Middle frontal gyrus (tissue), 1 donor: ENCODE measurements around the gene ITGAE.
"Not testable (repeated sequence)": the region's sequence is repeated elsewhere in the genome, so short reads cannot be mapped to it uniquely, and the experiment has no call there.

ENCODE experiments used
- DNase-seq: peaks from one replicate; pipeline ENCODE4 v3.0.0-alpha.2; 2015; ENCODE audit warnings: low spot score; ENCODE audit errors: extremely low spot score

ITGAE gene

DNA sequence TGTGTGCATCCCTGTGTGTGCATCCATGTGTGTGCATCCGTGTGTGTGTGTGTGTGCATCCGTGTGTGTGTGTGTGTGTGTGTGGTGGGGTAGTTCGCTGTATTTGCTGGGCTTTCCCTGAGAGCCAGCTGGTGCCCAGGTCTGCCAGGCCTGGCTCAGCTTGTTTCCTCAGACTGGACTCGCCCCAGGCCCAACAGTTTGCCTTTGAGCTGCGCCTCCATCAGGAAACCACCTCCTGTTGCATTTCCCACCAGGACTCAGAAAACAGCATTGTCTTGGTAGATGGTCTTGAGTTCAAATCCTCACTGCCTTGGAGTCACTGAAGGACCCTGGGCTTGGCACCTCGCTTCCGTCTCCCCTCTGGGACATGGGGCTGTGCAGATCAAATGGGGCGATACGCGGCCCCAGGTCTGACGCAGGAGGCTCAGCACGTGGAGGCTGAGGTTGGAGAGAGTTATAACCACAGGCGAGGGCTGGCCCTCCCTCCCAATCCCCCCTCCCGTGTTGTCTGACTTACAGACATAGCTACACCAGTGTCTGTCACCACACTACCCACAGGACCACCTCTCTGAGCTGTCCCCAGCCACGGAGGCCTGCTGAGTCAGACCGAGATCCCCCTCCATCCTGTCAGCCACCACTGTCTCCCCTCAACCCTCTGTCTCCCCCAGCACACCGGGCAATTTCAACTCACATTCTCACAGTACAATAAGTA, 4.7 kb downstream of the ITGAE start:
- DNase-seq: no peak

DNA sequence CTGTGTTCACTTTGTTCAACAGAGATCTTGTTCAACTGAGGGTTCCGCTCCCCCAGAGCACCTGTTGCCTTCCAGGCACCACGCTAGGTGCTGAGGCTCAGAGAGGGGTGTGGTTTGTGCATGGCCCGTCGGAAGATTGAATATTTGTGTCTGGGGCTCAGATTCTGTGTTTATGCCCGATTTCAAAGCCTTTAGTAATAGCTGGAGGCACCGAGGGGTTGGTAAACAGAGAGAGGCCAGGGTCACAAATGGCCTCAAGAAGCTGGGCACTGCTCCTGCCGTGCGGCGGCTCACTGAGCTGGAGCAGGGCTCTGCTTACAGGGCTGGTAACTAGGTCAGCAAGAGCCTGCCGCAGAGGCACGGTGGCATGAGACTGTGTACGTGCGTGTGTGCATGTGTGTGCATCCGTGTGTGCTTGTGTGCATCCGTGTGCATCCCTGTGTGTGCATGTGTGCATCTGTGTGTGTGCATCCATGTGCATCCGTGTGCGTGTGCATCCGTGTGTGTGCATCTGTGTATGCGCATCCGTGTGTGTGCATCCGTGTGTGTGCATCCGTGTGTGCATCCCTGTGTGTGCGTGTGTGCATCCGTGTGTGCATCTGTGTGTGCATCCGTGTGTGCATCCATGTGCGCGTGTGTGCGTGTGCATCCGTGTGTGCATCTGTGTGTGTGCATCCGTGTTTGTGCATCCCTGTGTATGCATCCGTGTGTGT, 5.4 kb downstream of the ITGAE start:
- no peak for DNase-seq

DNA sequence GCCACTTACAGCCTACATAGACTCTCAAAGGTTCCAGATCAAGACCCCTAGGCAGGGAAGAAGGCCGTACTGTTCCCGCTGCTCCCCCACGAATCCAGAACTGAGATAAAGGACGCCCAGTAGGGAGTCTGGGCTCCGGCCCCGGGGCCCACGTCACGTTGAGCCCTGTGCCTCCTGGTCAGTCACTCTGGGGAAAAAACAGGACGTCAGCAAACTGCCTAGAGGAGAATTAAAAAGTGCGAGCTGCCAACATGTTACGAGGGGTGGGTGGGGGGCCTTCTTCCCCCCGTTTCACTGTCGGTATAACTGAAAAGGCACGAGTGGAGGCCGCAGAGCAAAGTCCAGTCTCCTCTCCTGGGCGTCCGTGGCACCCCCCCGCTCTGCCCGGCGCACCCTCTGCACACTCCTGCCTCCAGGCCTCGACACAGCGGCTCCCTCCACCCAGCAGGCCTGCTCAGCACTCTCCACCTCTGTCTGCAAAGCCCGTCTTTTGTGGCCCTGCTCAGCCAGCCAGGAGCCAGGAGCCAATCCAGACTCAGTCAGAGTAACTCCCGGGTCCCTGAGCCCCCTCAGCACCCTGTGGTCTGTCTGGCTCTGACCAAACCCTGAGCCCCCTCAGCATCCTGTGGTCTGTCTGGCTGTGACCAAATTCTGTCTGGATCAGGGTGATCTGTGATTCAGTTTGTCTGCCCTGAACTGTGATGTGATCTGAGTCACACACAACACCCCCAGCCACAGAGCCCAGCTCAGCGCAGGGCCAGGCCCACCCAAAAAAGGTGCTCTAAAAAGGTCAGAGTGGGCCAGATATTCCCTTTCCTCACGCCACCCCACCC, 6.2 kb downstream of the ITGAE start:
- no peak for DNase-seq

DNA sequence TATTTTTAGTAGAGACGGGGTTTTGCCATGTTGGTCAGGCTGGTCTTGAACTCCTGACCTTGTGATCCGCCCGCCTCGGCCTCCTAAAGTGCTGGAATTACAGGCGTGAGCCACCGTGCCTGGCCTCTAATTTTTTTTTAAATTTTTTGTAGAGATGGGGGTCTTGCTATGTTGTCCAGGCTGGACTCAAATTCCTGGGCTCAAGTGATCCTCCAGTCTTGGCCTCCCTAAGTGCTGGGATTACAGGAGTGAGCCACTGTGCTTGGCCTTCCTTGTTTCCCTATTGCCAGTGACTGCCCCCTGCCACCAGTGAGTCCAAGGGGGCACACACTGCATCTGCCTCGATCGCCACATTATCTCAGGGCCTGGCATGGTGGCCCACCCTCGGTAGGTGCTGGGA, 6.8 kb downstream of the ITGAE start:
- DNase-seq: not testable (repeated sequence)

DNA sequence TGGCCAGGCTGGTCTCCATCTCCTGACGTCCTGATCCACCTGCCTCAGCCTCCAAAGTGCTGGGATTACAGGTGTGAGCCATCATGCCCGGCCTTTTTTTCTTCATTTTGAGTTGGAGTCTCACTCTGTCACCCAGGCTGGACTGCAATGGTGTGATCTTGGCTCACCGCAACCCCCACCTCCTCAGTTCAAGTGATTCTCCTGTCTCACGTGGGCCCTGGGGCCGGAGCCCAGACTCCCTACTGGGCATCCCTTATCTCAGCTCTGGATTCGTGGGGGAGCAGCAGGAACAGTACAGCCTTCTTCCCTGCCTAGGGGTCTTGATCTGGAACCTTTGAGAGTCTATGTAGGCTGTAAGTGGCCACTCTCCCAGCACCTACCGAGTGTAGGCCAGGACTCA, 7.7 kb downstream of the ITGAE start:
- not testable (repeated sequence) for DNase-seq

DNA sequence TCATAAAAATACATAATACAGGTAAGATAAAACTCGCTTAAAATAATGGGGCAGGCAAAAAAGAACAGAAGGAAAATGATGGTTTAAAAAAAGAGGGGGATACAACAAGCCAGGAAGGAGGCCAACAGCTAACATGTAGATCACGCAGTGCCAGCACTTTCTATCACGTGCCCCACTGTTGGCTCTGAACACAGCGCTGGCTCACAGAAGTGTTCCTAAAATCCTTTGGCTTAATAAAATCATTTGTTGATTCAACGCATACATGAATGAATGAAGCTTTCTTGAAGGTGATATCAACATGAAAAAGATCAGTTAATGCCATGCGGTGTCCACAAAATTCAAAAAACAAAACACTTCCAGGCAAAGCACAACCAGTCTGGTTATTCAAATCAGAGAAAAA, 8.5 kb downstream of the ITGAE start:
- DNase-seq: no peak

DNA sequence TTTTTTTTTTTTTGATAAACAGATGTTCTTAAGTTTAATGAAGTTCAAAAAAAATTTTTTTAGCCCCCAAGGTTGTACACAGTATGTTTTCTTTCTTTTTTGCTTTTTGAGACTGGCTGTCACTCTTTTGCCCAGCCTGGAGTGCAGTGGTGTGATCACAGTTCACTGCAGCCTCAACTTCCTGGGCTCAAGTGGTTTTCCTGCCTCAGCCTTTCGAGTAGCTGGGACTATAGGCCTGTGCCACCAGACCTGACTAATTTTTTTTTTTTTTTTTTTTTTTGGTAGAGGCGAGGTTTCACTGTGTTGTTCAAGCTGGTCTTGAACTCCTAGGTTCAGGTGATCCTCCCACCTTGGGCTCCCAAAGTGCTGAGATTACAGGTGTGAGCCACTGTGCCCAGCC, 12.8 kb downstream of the ITGAE start:
- no peak for DNase-seq

DNA sequence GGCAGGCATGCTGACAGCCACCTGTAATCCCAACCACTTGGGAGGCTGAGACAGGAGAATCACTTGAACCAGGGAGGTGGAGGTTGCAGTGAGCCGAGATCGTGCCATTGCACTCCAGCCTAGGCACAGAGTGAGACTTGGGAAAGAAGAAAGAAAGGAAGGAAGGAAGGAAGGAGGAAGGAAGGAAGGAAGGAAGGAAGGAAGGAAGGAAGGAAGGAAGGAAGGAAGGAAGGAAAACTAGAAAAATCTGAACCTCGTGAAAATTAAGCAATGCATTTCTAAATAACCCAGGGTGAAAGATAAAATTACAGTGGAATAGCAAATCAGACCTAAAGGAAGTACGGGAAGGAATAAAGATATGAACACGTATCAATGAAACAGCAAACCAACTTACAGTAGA, 15.7 kb downstream of the ITGAE start:
- not testable (repeated sequence) for DNase-seq

DNA sequence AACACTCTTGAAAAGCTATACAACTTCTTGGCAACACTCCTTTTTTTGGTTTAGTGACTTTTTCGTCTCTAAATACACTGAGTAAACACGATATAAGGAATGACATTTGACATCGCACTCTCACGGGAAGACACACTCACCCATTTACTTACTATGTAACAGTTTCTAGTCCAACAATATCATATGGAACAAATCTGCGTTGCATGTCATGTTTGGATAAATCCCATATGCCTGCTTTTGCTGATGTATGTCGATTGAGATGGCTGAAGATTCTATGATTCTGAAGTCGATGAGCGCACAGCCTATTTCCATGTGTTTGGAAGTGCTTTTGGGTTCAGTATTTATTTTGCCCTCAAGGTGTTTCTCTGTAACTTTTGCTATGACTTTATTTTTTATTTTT, 18.2 kb downstream of the ITGAE start:
- DNase-seq: no peak

DNA sequence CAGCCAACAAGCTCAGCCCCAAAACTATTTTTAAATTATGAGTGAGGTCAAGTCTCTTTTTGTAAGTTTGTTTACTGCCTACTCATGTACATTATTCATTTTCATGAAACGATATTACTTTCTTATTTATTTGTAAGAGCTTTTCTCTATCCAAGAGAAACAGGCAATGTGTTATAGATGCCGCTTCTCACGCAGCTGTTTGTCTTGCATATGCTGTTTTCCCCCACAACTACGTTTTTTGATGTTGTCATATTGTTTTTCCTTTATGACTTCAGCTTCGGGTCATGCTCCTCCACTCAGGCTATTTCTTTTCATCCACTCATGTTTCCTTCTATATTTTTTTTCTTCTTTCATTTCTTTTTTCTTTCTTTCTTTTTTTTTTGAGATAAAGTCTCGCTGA, 20.0 kb downstream of the ITGAE start:
- DNase-seq: no peak

DNA sequence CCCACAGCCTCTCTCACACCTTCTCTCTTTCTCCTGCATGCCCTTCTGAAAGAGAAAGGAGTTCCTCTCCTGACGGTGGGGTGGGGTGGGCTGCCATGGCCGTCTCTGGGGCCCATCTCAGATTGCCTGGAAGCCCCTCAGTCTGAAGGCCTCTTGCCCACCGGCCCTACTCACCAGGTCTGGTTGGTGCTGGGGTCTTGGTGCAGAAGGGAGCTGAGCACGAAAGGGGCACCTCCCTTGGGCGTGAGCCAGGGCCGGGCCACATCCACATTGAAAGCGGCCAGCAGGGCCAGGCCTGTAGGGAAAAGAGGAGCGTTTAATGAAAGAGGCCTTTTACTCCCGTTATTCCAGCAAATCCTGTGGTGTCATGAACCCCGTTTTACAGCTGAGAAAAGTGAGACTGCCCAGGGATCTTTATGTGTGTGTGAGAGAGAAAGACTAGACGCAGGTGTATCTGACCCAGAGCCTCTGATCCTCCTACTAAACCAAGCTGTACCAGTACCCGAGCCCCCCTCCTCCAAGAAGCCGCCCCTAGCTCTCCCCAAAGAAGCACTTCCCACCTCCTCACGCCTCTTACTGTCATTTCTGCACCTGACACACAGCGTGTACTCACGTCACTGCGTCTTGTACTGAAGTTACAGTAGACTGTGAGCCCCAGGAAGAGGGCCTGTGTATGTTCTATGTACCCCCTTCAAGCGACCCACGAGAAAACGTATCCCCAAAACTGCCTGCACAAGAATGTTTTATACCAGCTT, 23.4 kb downstream of the ITGAE start:
- DNase-seq: no peak

DNA sequence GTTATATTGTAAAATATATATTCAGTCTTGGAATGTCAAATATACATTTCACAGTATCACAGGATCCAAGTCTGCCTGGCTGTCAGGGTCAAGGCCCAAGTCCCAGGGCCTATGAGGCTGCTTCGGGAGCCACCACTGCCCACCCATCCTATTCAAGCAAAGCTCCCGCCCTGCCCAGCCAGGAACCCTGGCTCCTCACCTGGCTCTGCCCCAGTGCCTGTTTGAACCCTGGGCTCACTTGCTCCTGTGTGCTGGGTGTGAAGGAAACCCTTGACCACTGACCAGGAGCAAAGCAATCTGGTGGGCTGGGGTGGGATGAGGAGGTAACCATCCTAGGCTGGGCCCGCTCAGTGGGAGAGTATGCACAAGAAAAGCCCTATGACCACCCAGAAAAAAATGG, 27.0 kb downstream of the ITGAE start:
- no peak for DNase-seq

DNA sequence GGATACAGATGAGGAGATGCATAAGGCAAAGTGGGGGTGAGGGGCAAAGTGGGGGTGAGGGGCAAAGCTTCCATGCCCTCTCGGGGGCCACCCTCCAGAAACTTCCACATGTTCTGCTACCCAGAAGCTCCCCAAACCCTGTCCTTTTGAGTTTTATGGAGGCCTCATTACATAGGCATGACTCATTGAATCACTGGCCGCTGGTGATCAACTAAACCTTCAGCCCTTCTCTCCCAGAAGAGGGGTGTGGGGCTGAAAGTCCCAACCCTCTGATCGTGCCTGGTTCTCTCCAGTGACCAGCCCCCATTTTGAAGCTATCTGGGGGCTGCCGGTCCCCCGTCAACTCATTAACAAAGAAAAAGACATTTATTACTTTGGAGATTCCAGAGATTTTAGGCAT, 27.5 kb downstream of the ITGAE start:
- DNase-seq: no peak

DNA sequence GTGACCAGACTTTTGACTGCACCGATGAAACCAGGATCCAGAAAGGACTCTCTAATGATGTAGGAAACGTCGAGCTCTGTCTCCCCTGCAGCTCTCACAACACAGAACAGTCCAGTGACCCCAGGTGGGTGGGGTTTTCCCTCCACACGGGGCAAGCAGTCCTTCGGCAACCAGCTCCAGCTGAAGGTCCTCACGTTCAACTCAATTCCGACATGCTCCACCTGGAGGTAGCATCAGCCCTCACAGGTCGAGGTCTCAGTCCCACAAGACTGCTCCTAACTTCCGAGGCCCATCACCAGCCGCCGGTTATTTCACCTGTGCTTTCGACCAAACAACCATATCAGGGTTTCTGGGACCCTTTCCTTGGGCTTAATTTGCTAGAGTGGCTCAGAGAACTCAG, 28.2 kb downstream of the ITGAE start:
- no peak for DNase-seq

DNA sequence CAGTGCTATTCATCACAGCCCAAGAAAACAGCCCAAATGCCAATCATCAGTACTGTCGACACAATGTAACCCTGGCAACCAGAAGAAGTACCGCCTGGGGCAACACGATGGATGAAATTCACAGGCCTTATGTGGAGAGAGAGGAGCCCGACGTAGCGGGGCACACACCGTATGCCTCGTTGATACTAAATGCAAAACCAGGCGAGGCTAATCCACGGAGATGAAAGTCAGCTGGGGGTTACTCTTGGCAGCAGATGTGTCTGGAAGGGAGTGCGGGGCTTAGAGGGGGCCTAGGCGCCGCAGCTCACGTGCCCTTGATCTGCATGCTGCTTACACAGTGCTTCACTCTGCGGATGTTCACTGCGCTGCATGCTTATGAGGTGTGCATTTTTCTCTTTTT, 29.8 kb downstream of the ITGAE start:
- no peak for DNase-seq

DNA sequence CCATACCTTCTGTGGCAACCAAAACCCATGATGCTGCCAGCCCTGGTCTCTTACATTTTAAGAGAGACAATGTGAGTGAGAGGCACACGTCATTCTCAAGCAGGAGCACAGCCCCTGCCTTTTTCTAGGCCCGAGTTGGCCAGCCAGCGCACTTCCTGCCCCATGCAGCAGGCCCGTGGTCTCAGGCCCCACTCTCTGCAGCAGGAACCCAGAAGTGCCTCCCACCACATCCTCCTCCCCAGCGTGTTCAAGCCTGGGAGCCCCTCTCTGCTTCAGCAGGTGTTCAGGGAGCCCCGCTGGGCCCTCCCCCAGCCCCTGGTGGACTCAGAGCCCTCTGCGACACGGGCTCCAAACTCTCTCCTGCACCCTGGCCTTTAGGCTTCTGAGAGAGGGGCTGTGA, 30.5 kb downstream of the ITGAE start:
- DNase-seq: no peak

DNA sequence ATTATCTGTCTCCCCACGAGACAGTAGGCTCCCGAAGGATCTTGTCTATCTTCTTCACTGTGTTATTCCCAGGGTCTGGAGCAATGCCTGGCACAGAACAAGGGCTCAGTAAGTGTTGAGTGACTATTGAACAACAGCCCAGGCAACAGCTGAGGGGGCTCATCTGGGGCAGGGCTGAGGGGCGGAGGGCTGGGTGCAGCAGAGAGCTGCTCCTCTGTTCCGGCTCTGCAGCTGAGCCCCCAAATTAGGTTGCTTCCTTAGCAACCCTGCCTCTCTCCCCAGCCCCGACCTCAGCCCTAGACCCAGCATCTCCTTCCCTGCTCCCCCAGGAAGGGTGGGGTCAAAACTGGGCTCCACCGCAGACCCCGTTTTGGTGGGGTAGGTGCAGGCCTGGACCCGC, 32.2 kb downstream of the ITGAE start:
- DNase-seq: no peak

DNA sequence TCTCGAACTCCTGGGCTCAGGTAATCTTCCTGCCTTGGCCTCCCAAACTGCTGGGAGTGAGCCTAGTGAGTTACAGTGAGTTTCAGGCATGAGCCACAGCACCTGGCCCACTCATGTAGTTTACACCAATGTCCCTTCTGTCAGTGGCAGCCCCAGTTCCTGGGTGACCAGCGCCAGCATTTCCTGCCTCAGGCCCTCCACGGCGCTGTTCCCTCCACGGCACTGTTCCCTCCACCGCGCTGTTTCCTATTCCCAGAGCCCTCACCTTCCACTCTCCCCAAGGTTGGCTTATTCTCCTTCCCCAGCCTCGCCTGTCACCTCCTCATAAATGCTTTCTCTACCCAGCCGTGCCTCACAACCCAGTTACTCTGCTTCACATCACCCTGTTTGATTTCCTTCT, 32.6 kb downstream of the ITGAE start:
- no peak for DNase-seq

DNA sequence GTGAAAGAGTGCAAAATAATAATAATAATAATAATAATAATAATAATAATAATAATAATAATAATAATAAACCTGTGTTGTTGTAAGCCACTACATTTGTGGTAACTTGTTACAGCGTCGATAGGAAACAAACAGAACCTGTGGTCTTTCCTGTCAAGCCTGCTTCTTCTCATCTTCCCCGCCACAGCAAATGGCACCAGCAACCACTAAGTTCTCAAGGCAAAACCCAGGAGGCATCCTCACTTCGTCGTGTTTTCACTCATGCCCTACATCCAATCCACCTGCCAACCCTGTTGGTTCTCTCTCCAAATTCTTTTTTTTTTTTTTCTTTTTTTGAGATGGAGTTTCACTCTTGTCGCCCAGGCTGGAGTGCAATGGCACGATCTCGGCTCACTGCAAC, 34.2 kb downstream of the ITGAE start:
- no peak for DNase-seq

DNA sequence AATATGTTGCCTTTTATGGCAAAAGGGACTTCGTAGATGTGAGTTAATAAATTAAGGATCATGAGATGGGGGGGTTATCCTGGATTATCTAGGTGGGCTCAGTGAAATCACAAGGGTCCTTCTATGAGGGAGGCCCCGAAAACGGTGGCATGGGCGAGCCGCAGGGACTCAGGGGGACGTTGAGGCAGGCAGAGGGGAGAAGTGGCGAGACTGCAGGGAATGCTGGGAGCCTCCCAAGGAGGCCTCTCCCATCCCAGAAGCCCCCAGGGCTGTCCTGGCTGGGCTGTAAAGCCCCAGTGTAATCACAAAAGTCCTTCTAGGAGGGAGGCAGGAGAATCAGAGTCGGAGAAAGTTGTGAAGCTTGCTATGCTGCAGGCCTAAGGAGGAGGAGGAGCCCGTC, 35.0 kb downstream of the ITGAE start:
- DNase-seq: no peak

DNA sequence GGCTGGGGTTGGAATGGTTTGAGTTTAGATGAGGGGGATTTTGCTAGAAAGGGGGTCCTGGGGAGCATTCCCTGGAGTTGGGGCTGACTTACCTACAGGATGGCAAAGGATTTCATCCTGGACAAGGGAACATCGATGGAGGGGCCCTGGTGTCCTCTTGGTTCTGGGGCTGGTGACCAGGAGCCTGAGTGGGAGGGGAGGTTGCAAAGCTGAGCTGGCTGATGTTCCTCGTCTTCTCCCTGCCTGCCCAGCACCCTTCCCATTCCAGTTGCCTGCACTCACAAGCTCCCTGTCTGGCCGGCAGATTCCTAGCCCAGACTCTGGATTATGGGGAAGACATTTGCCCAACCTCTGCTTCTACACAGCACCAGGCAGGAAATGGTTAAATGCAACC, 37.2 kb downstream of the ITGAE start:
- DNase-seq: no peak
